ENCODE measurements around the gene ADGRE1.

Gene ADGRE1

DNA sequence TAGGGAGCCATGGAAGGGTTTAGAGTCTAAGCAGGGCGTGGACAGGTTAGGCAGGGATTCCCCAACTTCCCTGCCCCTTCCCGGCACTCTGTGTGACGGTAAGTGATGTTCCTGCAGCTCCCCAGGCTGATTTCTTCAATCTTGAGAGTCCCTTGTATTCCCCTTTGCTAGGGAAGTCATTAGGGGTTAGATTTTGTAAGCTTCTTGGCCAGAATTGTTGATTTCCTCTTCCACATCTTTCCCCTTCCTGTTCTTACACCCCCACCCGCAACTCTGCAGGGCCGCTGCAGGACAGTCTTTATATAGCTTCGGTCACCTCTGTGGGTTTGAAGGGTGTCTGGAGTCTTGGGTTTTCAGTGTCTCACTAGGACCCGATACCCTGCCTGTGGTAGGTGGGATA is 10.6 kb upstream of the ADGRE1 start:
- no peak for DNase-seq

DNA sequence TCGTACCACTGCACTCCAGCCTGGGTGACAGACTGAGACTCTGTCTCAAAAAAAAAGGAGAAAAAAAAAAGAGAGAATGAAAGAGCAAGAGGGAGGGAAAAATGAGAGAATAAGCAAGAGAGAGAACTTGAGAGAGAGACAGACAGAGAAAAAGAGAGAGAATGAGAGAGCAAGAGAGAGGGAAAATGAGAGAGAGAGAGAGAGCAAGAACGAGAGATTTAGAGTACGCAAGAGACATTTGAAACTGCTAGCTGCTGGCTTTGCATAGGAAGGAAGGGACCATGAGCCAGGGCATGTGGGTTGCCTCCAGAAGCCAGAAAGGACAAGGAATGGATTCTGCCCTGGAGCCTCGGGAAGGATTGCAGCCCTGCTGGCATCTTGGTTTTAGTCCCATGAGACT is 9.6 kb upstream of the ADGRE1 start:
- no peak for DNase-seq

DNA sequence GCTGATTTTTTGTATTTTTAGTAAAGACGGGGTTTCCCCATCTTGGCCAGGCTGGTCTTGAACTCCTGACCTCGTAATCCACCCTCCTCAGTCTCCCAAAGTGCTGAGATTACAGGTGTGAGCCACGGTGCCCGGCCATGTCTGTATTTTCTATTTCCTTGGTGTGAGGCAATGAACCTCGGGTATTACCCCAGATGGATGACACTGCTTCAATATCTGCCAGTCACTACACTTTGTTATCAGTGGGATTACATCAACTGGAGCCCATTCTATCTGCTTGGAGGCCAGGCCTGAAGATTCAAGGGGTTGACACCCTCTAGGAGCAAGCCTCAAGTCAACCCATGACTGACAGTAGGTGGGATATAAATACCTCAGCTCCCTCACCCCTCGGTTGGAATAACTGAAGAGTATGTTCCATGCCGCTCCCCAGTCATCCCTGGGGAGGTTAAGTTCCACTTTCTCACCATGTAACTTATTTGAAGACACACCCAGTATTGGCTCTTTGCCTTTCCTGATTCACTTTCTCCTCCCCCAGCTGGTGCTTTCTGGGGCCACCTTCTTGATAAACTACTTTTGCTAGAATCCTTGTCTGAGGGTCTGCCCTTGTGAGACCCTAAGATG is 992 bp upstream of the ADGRE1 start:
- no peak for DNase-seq

GRCh38 chr19:6888967-6889366 is 1.6 kb downstream of the ADGRE1 start:
- DNase-seq, result no peak

- DNase-seq, result no peak
Measured at GRCh38 chr19:6890401-6890913, 3.1 kb downstream of the ADGRE1 start.

DNA sequence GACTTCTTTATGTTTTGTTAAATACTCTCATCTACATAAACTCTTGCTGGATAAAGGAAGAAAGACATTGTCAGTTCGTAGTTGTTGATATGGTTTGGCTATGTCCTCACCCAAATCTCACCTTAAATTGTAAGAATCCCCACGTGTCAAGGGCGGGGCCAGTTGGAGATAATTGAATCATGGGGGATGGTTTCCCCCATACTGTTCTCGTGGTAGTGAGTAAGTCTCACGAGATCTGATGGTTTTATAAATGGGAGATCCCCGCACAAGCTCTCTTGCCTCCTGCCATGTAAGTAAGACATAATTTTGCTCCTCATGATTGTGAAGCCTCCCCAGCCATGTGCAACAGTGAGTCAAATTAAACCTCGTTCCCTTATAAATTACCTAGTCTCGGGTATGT is 3.6 kb downstream of the ADGRE1 start:
- no peak for DNase-seq

GRCh38 chr19:6891761-6892385 is 4.5 kb downstream of the ADGRE1 start:
- DNase-seq, result no peak

- DNase-seq, result no peak
Measured at GRCh38 chr19:6894313-6894712, 6.9 kb downstream of the ADGRE1 start.

DNA sequence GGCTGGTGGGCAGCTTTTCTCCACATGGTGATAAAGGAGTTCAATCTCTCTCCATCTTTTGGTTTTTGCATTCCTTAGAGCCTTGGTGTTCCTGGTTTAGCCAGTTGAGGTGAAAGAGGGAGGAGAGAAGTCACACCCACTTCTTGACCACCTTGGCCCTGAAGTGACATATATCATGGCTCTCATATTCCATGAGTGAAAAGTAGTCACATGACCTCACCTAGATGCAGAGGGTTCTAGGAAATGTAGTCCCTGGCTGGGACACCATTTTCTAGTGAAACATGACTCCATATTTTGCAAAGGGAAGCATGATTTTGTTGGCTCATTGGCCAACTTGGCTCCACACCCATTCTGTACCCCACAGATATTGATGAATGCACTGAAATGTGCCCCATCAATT is 16.1 kb downstream of the ADGRE1 start:
- DNase-seq, result no peak

GRCh38 chr19:6906559-6907060 is 19.2 kb downstream of the ADGRE1 start:
- DNase-seq, result no peak

GRCh38 chr19:6911523-6911922 is 24.1 kb downstream of the ADGRE1 start:
- no peak for DNase-seq

DNA sequence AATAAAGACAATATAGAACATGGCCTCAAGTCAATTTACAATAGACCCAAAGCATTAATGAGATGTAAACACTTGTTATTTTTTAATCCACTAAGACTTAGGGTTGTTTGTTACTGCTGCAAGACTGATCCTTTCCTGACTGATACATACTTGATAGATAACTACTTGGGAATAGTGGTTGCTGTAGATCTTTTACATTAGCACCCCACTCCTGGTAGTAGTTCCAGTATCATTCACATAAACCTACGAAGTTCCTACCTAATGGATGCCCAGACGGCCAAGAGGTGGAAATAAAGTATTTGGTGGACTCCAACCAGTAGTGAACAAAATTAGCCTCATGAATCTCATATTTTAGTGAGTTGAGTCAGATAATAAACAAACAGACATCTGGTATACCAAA is 26.9 kb downstream of the ADGRE1 start:
- no peak for DNase-seq

DNA sequence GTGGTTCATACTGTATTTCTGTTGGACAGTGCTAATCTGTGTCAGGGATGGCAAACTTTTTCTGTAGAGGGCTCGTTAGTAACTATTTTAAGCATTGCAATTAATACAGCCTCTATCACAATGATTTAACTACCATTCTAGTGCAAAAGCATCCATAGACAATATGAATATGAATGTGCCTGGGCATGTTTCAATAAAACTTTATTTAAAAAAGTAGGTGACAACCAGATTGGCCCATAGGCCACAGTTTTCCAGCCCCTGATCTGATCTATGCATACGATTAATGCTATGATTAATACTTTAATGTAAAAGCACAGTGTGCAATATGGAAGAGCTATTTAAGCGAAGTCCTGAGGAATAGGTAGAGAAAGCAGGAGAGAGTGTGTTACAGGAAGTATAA is 29.6 kb downstream of the ADGRE1 start:
- no peak for DNase-seq

GRCh38 chr19:6925386-6925785 is 38.0 kb downstream of the ADGRE1 start:
- no peak for DNase-seq

DNA sequence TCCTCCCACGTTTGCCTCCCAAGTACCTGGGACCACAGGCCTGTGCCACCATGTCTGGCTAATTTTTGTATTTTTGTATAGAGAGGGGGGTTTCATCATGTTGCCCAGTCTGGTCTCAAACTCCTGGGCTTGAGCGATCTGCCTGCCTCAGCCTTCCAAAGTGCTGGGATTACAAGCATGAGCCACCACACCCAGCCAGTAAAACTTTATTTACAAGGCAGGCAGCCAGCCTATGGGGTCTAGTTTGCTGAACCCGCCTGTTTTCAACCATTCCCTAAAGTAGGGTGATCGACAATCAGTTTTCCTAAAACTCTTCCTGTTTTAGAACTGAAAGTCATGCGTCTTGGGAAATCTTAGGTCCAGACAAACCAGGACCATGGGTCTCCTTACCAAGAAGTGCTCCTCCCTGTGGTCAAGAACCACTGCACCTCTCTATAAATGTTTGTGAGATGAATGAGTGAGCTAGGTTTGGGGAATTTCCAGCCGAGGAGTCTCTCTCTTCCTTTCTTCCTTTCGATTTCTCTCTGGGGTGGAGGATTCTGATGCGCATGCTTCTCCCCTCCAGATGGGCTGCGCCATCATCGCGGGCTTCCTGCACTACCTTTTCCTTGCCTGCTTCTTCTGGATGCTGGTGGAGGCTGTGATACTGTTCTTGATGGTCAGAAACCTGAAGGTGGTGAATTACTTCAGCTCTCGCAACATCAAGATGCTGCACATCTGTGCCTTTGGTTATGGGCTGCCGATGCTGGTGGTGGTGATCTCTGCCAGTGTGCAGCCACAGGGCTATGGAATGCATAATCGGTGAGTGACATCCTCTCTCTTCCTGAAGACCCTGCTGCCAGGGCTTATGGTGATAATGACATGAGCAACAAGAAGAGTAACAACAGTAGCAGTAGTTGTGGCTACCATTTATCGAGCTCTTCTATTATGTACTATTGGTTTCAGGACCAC is 38.7 kb downstream of the ADGRE1 start:
- DNase-seq, result no peak

DNA sequence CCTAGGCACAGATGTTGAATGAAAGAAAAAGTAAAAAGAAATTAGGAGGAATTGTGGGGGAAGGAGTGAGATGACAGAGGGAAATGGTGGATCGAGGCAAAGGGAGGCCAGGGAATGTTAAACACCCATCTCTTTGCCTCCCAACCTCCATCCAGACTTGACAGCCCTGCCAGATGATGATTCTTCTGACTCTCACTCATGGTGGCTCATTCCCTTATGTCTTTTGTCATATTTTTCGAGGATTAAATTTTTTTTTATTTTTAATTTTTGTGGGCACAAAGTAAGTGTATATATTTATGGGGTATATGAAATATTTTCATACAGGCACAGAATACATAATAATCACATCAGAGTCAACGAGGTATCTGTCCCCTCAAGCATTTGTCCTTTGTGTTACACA is 42.8 kb downstream of the ADGRE1 start:
- DNase-seq, result no peak

- no peak for DNase-seq
Measured at GRCh38 chr19:6935069-6935468, 47.7 kb downstream of the ADGRE1 start.

GRCh38 chr19:6935618-6936017 is 48.2 kb downstream of the ADGRE1 start:
- DNase-seq, result no peak

GRCh38 chr19:6945733-6946132 is 58.4 kb downstream of the ADGRE1 start:
- DNase-seq, result no peak

DNA sequence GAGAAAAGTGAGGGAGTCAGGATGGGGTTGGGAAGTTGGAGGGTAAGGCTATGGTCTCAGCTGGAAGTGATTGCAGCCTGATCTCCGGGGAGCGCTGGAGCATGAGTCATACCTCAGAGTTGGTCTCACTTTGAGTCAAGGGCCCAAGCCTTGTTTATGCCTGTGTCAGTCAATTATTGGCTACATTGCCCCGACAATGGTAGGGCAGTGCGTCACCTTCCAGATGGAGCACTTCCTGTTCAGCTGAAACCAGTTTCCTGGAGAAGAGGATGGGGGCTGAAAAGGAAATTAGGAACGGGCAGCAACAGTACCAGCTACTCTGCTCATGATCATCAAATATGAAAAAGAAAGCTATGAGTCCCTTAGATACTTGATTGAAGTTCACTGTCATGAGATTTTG is 60.4 kb downstream of the ADGRE1 start:
- no peak for DNase-seq

- no peak for DNase-seq
Measured at GRCh38 chr19:6948884-6949283, 61.5 kb downstream of the ADGRE1 start.

GRCh38 chr19:6952956-6953355 is 65.6 kb downstream of the ADGRE1 start:
- no peak for DNase-seq

GRCh38 chr19:6955082-6955481 is 67.7 kb downstream of the ADGRE1 start:
- DNase-seq, result no peak

- no peak for DNase-seq
Measured at GRCh38 chr19:6956573-6956972, 69.2 kb downstream of the ADGRE1 start.
